HEK293 (cell line): ENCODE measurements around the gene MAPK11.

ENCODE experiments used
- CTCF ChIA-PET: fragments of 350-600 bp; formaldehyde crosslinking; extraction: SDS; loops from one replicate; lab custom pipeline; 2021; ENCODE audit warnings: antibody characterized with exemption; lab: Yijun Ruan, JAX
- POLR2A ChIA-PET: fragments of 300-600 bp; formaldehyde crosslinking; extraction: SDS; loops from one replicate; lab custom pipeline; 2020; ENCODE audit warnings: antibody characterized with exemption, inconsistent platforms; lab: Yijun Ruan, JAX
- H3K27ac ChIP-seq: fragments of 200-500 bp; sonication (Bioruptor generic); 2 replicates; pipeline ENCODE4 v1.5.1; 2014; ENCODE audit warnings: low read depth, low read length, control low read depth, inconsistent platforms; ENCODE audit errors: extremely low read depth
- H3K36me3 ChIP-seq, 2 experiments: fragments of 200-500 bp in 1 of 2; sonication (Bioruptor generic) in 1 of 2; 1 replicate in 1 of 2; 2 replicates in 1 of 2; pipeline ENCODE4 v1.5.1; 2014 to 2017; ENCODE audit warnings: inconsistent platforms in 2 of 2, low read length in 2 of 2; ENCODE audit not compliant: control insufficient read depth in 2 of 2, insufficient read depth in 1 of 2
- H3K4me1 ChIP-seq: fragments of 200-500 bp; sonication (Bioruptor generic); 2 replicates; pipeline ENCODE4 v1.5.1; 2014; ENCODE audit warnings: mild to moderate bottlenecking, low read length, inconsistent platforms; ENCODE audit not compliant: control insufficient read depth, insufficient read depth
- H3K4me3 ChIP-seq: 2 replicates; pipeline ENCODE4 v1.5.1; 2011; ENCODE audit warnings: low read depth, mild to moderate bottlenecking, control low read depth, low read length, moderate library complexity
- H3K9me3 ChIP-seq: fragments of 200-500 bp; sonication (Bioruptor generic); 2 replicates; pipeline ENCODE4 v1.5.1; 2014; ENCODE audit warnings: low read depth, low read length, inconsistent platforms; ENCODE audit not compliant: control insufficient read depth, insufficient read depth
- BCL11A ChIP-seq: fragments of 450-650 bp; formaldehyde crosslinking; IDR thresholded peaks from 2 replicates; pipeline ENCODE4 v1.5.1; 2016; ENCODE audit warnings: low read depth, missing biosample characterization, missing genetic modification characterization
- EGR2 ChIP-seq: fragments of 450-650 bp; formaldehyde crosslinking; IDR thresholded peaks from 2 replicates; pipeline ENCODE4 v1.5.1; 2016; ENCODE audit warnings: low read depth, missing biosample characterization, missing genetic modification characterization
- ELK4 ChIP-seq: IDR thresholded peaks from 2 replicates; pipeline ENCODE4 v1.6.1; 2011; ENCODE audit warnings: mild to moderate bottlenecking, low read depth, low read length, borderline replicate concordance
- GLIS2 ChIP-seq: fragments of 450-650 bp; formaldehyde crosslinking; IDR thresholded peaks from 2 replicates; pipeline ENCODE4 v1.5.1; 2016; ENCODE audit warnings: missing biosample characterization, missing genetic modification characterization
- KLF1 ChIP-seq: fragments of 450-650 bp; formaldehyde crosslinking; IDR thresholded peaks from 2 replicates; pipeline ENCODE4 v1.5.1; 2016; ENCODE audit warnings: missing biosample characterization, missing genetic modification characterization
- SP7 ChIP-seq: fragments of 450-650 bp; formaldehyde crosslinking; IDR thresholded peaks from 2 replicates; pipeline ENCODE4 v1.5.1; 2016; ENCODE audit warnings: missing biosample characterization, missing genetic modification characterization
- TCF7L2 ChIP-seq: IDR thresholded peaks from 2 replicates; pipeline ENCODE4 v1.6.1; 2011; ENCODE audit warnings: low read depth, mild to moderate bottlenecking, inconsistent platforms, low read length, moderate library complexity, borderline replicate concordance
- ZBTB1 ChIP-seq: fragments of 450-650 bp; formaldehyde crosslinking; IDR thresholded peaks from 2 replicates; pipeline ENCODE4 v1.5.1; 2016; ENCODE audit warnings: missing biosample characterization, missing genetic modification characterization
- ZEB2 ChIP-seq: fragments of 450-650 bp; formaldehyde crosslinking; IDR thresholded peaks from 2 replicates; pipeline ENCODE4 v1.5.1; 2016; ENCODE audit warnings: missing biosample characterization, missing genetic modification characterization
- ZFHX2 ChIP-seq: fragments of 450-650 bp; formaldehyde crosslinking; conservative IDR thresholded peaks from 2 replicates; pipeline ENCODE4 v1.5.1; 2016; ENCODE audit warnings: missing biosample characterization, missing genetic modification characterization
- ZNF138 ChIP-seq: fragments of 450-650 bp; formaldehyde crosslinking; IDR thresholded peaks from 2 replicates; pipeline ENCODE4 v1.5.1; 2016; ENCODE audit warnings: missing biosample characterization, missing genetic modification characterization, borderline replicate concordance
- ZNF16 ChIP-seq: fragments of 450-650 bp; formaldehyde crosslinking; IDR thresholded peaks from 2 replicates; pipeline ENCODE4 v1.5.1; 2016; ENCODE audit warnings: low read depth, missing biosample characterization, missing genetic modification characterization
- ZNF169 ChIP-seq: fragments of 450-650 bp; formaldehyde crosslinking; IDR thresholded peaks from 2 replicates; pipeline ENCODE4 v1.5.1; 2016; ENCODE audit warnings: missing biosample characterization, missing genetic modification characterization
- ZNF2 ChIP-seq: fragments of 450-650 bp; formaldehyde crosslinking; IDR thresholded peaks from 2 replicates; pipeline ENCODE4 v1.5.1; 2016; ENCODE audit warnings: missing biosample characterization, missing genetic modification characterization
- ZNF423 ChIP-seq: fragments of 450-650 bp; formaldehyde crosslinking; IDR thresholded peaks from 2 replicates; pipeline ENCODE4 v1.5.1; 2016; ENCODE audit warnings: missing biosample characterization, missing genetic modification characterization
- ZNF660 ChIP-seq: fragments of 450-650 bp; IDR thresholded peaks from 2 replicates; pipeline ENCODE4 v1.5.1; 2018; ENCODE audit warnings: missing biosample characterization, mild to moderate bottlenecking, missing genetic modification characterization
- ZNF670 ChIP-seq: fragments of 450-650 bp; formaldehyde crosslinking; IDR thresholded peaks from 2 replicates; pipeline ENCODE4 v1.5.1; 2016; ENCODE audit warnings: missing biosample characterization, missing genetic modification characterization, low read depth
- ZNF707 ChIP-seq: fragments of 450-650 bp; formaldehyde crosslinking; IDR thresholded peaks from 2 replicates; pipeline ENCODE4 v1.5.1; 2016; ENCODE audit warnings: missing biosample characterization, missing genetic modification characterization
- ZNF747 ChIP-seq: fragments of 450-650 bp; formaldehyde crosslinking; IDR thresholded peaks from 2 replicates; pipeline ENCODE4 v1.5.1; 2016; ENCODE audit warnings: missing biosample characterization, missing genetic modification characterization
- ZNF768 ChIP-seq: fragments of 450-650 bp; formaldehyde crosslinking; IDR thresholded peaks from 2 replicates; pipeline ENCODE4 v1.5.1; 2018; ENCODE audit warnings: missing biosample characterization, mild to moderate bottlenecking, missing genetic modification characterization
- ZNF777 ChIP-seq: fragments of 450-650 bp; formaldehyde crosslinking; IDR thresholded peaks from 2 replicates; pipeline ENCODE4 v1.5.1; 2017; ENCODE audit warnings: missing biosample characterization, missing genetic modification characterization, borderline replicate concordance
- ZNF785 ChIP-seq: fragments of 450-650 bp; formaldehyde crosslinking; IDR thresholded peaks from 2 replicates; pipeline ENCODE4 v1.5.1; 2016; ENCODE audit warnings: missing biosample characterization, missing genetic modification characterization
- ZNF837 ChIP-seq: fragments of 450-650 bp; formaldehyde crosslinking; IDR thresholded peaks from 2 replicates; pipeline ENCODE4 v1.5.1; 2016; ENCODE audit warnings: missing biosample characterization, missing genetic modification characterization
- ZSCAN30 ChIP-seq: fragments of 450-650 bp; IDR thresholded peaks from 2 replicates; pipeline ENCODE4 v1.5.1; 2018; ENCODE audit warnings: missing biosample characterization, mild to moderate bottlenecking, missing genetic modification characterization, moderate library complexity
- TF ChIP-seq, protein P1 (sequence below): fragments of 450-650 bp; formaldehyde crosslinking; IDR thresholded peaks from 2 replicates; pipeline ENCODE4 v1.5.1; 2016; ENCODE audit warnings: missing biosample characterization, missing genetic modification characterization
- TF ChIP-seq, protein P2 (sequence below): fragments of 450-650 bp; formaldehyde crosslinking; IDR thresholded peaks from 2 replicates; pipeline ENCODE4 v1.5.1; 2016; ENCODE audit warnings: missing biosample characterization, missing genetic modification characterization
- TF ChIP-seq, protein P3 (sequence below): fragments of 450-650 bp; formaldehyde crosslinking; IDR thresholded peaks from 2 replicates; pipeline ENCODE4 v1.5.1; 2016; ENCODE audit warnings: missing biosample characterization, missing genetic modification characterization

Gene MAPK11

DNA sequence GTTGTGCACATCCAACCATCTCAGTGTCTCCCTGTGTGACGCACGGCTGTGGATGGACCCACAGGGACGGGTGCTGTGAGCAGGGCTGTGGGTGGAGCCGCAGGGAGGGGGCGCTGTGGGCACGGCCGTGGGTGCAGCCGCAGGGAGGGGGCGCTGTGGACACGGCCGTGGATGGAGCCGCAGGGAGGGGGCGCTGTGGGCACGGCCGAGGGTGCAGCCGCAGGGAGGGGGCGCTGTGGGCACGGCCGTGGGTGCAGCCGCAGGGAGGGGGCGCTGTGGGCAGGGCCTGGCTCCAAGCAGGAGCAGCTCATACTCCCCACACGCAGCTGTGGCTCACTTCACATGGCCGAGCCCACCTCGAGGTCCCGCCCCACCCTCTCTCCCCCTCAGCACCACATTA is 6.0 kb upstream of the MAPK11 start:
- no peak for TF ChIP-seq ZNF768 (tag by site-specific recombination)
- ChIA-PET CTCF (interaction anchor here (0.6 to 6.3 kb wide), 20 partner anchors 14 to 345 kb away, joined by 3 to 42 read pairs (median 4); partner anchors contain the start of gene PLXNB2), POLR2A (interaction anchor here (0.6 to 2.0 kb wide), 3 partner anchors 25 to 66 kb away, joined by 4 to 5 read pairs (median 5); no protein-coding TSS in a partner anchor)
- peaks cover 0 to 68% of the 10 kb centered on the region in 2 experiments; a peak in 2 of 3 replicates for H3K36me3 ChIP-seq
- peaks cover 6% of the 10 kb centered on the region for H3K4me1 ChIP-seq
- no peaks in the 10 kb centered on the region for H3K9me3 ChIP-seq
- H3K4me3 ChIP-seq: no peak overlapping the region
- H3K27ac ChIP-seq: no peak overlapping the region

GRCh38 chr22:50275181-50276055 is 5.2 kb upstream of the MAPK11 start:
- Histone ChIP-seq H3K4me3 (no peak overlapping the region), H3K4me1 (peaks cover 13% of the 10 kb centered on the region), H3K9me3 (no peaks in the 10 kb centered on the region), H3K36me3 (peaks cover 0 to 61% of the 10 kb centered on the region in 2 experiments; a peak in 2 of 3 replicates), H3K27ac (no peak overlapping the region)
- ChIA-PET CTCF (interaction anchor here (0.6 to 6.3 kb wide), 19 partner anchors 12 to 346 kb away, joined by 3 to 42 read pairs (median 4); no protein-coding TSS in a partner anchor), POLR2A (interaction anchor here (1.8 to 2.0 kb wide), 2 partner anchors 54 to 66 kb away, joined by 4 to 5 read pairs; no protein-coding TSS in a partner anchor)
- TF ChIP-seq GLIS2 (tag by site-specific recombination) (peak; percentile 58), BCL11A (tag by site-specific recombination) (peak; percentile 59; the same call in 1 of the 2 replicates), ZNF138 (tag by site-specific recombination) (no peak), ZNF423 (tag by site-specific recombination) (no peak), ZNF169 (tag by site-specific recombination) (no peak), ZNF707 (tag by site-specific recombination) (no peak), SP7 (tag by site-specific recombination) (no peak), ZNF837 (tag by site-specific recombination) (no peak), ZNF660 (tag by site-specific recombination) (no peak), ZNF16 (no peak), ZEB2 (no peak), EGR2 (tag by site-specific recombination) (peak; percentile 29; the same call in 1 of the 2 replicates), ELK4 (no peak), ZNF2 (no peak), ZNF785 (tag by site-specific recombination) (no peak), ZNF777 (tag by site-specific recombination) (no peak), TCF7L2 (no peak), ZFHX2 (tag by site-specific recombination) (peak; percentile 57), KLF1 (tag by site-specific recombination) (peak; percentile 89), ZSCAN30 (tag by site-specific recombination) (no peak), ZBTB1 (tag by site-specific recombination) (no peak), ZNF747 (no peak), ZNF670 (no peak)
- TF ChIP-seq, protein P1, sequence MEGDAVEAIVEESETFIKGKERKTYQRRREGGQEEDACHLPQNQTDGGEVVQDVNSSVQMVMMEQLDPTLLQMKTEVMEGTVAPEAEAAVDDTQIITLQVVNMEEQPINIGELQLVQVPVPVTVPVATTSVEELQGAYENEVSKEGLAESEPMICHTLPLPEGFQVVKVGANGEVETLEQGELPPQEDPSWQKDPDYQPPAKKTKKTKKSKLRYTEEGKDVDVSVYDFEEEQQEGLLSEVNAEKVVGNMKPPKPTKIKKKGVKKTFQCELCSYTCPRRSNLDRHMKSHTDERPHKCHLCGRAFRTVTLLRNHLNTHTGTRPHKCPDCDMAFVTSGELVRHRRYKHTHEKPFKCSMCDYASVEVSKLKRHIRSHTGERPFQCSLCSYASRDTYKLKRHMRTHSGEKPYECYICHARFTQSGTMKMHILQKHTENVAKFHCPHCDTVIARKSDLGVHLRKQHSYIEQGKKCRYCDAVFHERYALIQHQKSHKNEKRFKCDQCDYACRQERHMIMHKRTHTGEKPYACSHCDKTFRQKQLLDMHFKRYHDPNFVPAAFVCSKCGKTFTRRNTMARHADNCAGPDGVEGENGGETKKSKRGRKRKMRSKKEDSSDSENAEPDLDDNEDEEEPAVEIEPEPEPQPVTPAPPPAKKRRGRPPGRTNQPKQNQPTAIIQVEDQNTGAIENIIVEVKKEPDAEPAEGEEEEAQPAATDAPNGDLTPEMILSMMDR: no peak
- TF ChIP-seq, protein P2, sequence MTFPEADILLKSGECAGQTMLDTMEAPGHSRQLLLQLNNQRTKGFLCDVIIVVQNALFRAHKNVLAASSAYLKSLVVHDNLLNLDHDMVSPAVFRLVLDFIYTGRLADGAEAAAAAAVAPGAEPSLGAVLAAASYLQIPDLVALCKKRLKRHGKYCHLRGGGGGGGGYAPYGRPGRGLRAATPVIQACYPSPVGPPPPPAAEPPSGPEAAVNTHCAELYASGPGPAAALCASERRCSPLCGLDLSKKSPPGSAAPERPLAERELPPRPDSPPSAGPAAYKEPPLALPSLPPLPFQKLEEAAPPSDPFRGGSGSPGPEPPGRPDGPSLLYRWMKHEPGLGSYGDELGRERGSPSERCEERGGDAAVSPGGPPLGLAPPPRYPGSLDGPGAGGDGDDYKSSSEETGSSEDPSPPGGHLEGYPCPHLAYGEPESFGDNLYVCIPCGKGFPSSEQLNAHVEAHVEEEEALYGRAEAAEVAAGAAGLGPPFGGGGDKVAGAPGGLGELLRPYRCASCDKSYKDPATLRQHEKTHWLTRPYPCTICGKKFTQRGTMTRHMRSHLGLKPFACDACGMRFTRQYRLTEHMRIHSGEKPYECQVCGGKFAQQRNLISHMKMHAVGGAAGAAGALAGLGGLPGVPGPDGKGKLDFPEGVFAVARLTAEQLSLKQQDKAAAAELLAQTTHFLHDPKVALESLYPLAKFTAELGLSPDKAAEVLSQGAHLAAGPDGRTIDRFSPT (tag by site-specific recombination): peak; percentile 41; the same call in 1 of the 2 replicates
- TF ChIP-seq, protein P3, sequence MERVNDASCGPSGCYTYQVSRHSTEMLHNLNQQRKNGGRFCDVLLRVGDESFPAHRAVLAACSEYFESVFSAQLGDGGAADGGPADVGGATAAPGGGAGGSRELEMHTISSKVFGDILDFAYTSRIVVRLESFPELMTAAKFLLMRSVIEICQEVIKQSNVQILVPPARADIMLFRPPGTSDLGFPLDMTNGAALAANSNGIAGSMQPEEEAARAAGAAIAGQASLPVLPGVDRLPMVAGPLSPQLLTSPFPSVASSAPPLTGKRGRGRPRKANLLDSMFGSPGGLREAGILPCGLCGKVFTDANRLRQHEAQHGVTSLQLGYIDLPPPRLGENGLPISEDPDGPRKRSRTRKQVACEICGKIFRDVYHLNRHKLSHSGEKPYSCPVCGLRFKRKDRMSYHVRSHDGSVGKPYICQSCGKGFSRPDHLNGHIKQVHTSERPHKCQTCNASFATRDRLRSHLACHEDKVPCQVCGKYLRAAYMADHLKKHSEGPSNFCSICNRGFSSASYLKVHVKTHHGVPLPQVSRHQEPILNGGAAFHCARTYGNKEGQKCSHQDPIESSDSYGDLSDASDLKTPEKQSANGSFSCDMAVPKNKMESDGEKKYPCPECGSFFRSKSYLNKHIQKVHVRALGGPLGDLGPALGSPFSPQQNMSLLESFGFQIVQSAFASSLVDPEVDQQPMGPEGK: no peak
